HG02970 (cell line): ENCODE measurements around the gene ZNF827.

ENCODE experiments used
- ATAC-seq: cut with Tn5 transposase; IDR thresholded peaks from one replicate; pipeline ENCODE4 v1.9.1; 2021; ENCODE audit warnings: mild to moderate bottlenecking, moderate library complexity, moderate number of reproducible peaks; ENCODE audit not compliant: unreplicated experiment, low FRiP score

ZNF827 gene, protein sequence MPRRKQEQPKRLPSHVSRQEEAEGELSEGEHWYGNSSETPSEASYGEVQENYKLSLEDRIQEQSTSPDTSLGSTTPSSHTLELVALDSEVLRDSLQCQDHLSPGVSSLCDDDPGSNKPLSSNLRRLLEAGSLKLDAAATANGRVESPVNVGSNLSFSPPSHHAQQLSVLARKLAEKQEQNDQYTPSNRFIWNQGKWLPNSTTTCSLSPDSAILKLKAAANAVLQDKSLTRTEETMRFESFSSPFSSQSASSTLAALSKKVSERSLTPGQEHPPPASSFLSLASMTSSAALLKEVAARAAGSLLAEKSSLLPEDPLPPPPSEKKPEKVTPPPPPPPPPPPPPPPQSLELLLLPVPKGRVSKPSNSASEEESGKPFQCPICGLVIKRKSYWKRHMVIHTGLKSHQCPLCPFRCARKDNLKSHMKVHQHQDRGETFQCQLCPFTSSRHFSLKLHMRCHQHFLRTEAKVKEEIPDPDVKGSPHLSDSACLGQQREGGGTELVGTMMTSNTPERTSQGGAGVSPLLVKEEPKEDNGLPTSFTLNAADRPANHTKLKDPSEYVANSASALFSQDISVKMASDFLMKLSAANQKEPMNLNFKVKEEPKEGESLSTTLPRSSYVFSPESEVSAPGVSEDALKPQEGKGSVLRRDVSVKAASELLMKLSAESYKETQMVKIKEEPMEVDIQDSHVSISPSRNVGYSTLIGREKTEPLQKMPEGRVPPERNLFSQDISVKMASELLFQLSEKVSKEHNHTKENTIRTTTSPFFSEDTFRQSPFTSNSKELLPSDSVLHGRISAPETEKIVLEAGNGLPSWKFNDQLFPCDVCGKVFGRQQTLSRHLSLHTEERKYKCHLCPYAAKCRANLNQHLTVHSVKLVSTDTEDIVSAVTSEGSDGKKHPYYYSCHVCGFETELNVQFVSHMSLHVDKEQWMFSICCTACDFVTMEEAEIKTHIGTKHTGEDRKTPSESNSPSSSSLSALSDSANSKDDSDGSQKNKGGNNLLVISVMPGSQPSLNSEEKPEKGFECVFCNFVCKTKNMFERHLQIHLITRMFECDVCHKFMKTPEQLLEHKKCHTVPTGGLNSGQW

GRCh38 chr4:145938618-145939440, at the start of gene ZNF827:
ZNF827 (minus strand) TSS chr4:145938823; CDS start chr4:145938407, 416 bp downstream.
- no peak for ATAC-seq

DNA sequence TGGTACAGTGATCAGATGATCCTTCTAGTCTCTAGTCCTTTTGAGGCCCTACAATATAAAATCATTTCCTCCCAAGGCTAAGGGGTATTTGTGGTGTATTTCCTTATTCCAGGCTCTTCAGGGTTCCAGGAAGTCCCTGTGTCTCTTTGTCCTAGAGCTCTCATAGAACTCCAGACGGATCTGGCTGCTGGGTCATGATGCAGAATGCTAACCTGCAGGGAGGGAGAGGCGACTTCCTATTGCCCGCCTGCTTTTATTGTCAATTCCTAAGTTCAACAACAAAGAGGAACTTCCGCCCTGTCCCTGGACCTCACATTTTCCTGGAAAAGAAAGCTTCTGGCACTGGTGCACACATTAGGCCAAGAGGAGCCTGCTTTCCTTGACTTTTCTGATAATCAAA, 45.9 kb upstream of the ZNF827 start:
- ATAC-seq = no peak

- no peak for ATAC-seq
These were observed 44.2 kb upstream of the ZNF827 start for GRCh38 chr4:145982791-145983190.

- no peak for ATAC-seq
These were observed 40.5 kb upstream of the ZNF827 start for GRCh38 chr4:145979160-145979559.

- ATAC-seq = no peak
These were observed 38.1 kb upstream of the ZNF827 start for GRCh38 chr4:145976680-145977079.

DNA sequence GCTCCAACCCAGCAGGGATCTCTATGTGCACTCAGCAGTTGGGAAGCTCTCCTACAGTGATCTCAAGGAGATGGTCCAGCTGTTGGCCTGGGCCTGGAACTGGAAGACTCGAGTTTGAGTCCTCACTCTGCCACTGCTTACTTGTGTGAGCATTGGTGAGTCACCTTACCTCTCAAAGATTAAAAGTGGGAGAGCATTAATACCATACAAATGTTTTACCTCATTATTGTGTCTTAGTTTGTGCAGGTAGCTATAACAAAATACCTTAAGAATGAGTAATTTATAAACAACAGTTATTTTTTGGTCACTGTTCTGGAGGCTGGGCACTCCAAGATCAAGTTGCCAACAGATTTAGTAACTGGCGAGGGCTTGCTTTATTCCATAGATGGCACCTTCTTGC, 21.4 kb upstream of the ZNF827 start:
- ATAC-seq = no peak

- ATAC-seq = no peak
These were observed 18.7 kb upstream of the ZNF827 start for GRCh38 chr4:145957302-145957701.

DNA sequence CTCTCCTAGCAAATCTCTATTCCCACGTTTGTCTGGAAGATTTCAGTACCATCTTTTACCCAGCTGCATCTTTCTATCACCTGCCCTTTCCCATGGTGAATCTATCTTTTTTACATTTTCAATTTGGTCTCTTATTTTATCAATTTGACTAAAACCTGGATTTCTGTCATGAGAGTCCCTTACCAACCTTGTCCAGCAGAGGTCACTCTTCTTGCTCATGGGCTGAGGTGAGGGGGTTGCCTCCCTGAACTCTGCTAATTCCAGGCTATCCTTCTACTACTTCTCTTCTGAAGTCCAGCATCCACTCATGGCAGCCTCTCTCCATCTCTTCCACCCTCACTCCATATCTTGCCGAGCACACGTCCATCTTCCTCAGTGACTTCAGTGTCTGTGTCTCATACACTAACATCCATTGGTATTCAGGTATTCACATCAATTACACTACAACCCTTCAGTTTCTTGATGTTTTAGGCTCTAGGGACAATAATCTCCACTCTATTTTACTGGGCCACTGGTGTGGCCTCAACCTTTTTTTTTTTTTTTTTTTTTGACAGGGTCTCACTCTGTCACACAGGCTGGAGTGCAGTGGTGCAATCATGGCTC, 17.8 kb upstream of the ZNF827 start:
- ATAC-seq = no peak

GRCh38 chr4:145954924-145955339, 16.3 kb upstream of the ZNF827 start:
- no peak for ATAC-seq

- no peak for ATAC-seq
These were observed 13.3 kb upstream of the ZNF827 start for GRCh38 chr4:145951931-145952330.

GRCh38 chr4:145945431-145946155, 7.0 kb upstream of the ZNF827 start:
- no peak for ATAC-seq

- ATAC-seq = no peak
These were observed 6.3 kb upstream of the ZNF827 start for GRCh38 chr4:145944886-145945285.

GRCh38 chr4:145939856-145940255, 1.2 kb upstream of the ZNF827 start:
- ATAC-seq = no peak

GRCh38 chr4:145939441-145939750, 773 bp upstream of the ZNF827 start:
- ATAC-seq = no peak

- ATAC-seq = no peak
These were observed 532 bp downstream of the ZNF827 start for GRCh38 chr4:145937971-145938611.

- no peak for ATAC-seq
These were observed 1.4 kb downstream of the ZNF827 start for GRCh38 chr4:145936997-145937901.

DNA sequence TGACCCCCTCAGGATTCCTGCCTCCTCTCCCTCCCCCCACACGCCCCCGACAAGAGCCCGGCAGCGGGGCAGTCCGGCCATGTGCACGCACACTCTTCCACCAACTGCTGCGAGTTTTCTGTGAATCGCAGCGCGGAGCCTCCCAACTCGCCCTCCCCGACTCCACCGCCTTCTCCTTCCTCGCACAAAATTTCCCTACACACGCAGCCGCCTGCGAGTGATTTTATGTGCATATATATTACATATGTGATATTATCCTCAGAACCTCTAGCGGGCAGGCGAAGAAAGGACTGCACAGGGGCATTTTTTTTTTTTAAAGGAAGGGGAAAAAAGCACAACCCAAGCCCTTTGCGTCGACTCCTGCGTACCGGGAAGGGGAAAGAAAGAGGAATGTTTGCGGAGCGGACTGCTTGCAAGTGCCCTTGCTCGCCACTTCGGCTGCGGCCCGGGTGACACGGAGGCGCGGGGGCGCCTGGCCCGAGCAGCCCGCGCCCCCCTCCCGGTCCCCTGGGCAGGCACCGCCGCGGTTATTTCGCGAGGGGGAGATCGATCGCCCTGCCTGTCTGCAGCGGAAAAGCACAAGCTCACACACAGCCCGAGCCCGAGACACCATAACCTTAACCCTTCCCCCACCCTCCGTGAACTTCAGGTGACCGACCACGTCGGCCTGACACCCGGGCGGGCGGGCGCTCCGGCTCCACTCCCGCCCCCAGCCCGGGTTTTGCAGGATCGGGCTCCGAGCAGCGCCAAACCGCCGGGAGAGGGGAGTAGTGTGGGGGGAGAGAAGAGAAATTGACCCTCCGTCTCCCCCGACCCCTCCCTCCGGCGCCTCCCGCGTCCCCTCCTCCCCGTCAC, 2.3 kb downstream of the ZNF827 start:
- ATAC-seq = no peak
